ENCODE data around the gene E2F6.

The E2F6 gene

DNA sequence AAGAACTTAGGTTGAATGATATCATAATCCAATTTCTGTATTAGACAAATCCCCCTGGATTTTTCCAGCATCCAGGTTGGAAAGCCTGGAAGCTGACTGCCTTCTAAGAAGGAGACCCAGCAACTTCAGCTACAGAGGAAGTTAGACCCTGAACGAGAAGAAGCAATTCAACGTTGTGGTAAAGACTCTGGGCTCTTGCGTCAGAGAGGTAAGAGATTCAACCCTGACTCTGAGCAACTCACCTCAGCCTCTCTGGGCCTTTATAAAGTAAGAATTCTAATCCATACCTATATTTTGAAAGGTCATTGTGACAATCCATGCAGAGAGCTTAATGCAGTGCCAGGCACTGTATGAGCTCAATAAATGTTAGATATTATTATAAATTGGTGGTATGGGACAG is 9.7 kb downstream of the E2F6 start:
- Mint-ChIP-seq H3K4me1 (ENCODE audit: low read depth) (peaks cover 48% of the 10 kb centered on the region), H3K9me3 (ENCODE audit: low read depth) (no peaks in the 10 kb centered on the region), H3K4me3 (no peak overlapping the region), H3K36me3 (peaks cover 5% of the 10 kb centered on the region), H3K27ac (no peak overlapping the region), H3K27me3 (no peaks in the 10 kb centered on the region)

DNA sequence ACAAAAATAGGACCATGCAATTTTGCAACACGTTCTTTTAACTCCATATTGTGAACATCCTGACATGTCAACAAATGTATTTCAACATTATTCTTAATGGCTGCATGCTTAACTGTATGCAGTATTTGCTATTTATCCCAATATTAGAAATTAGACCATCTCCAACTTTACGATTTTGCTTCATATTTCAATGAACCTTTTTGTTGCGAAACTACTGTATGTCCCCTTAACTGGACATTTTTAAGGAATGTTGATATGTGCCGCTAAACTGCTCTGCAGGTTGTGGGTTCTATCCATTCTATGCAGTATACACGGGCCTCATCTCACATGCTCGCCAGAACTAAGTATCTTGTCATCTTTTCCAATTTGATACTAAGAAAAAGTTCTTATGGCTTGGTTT is 11.1 kb downstream of the E2F6 start:
- Mint-ChIP-seq H3K36me3 (peaks cover 2% of the 10 kb centered on the region), H3K27ac (no peak overlapping the region)

DNA sequence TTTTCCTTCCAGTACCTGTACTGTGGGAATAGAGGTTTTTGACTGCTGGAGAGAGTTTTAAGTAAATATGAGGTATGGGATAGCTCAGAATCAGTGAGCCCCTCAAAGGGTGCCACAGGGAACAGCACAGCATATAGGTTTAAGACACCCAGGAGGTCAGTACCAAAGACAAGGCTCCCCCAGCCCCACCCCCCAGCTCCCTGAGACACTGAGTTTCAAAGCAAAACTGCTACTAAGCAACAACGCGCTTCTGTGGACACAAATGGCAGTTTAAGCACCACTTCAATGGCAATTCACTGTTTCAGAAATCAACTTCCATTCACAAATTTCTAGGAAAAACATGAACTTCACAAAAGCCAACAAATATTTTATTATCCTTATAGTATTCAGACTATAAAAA is 15.2 kb downstream of the E2F6 start:
- no peaks in the 10 kb centered on the region for H3K9me3 Mint-ChIP-seq (ENCODE audit: low read depth)
- H3K4me3 Mint-ChIP-seq: no peak overlapping the region
- no peaks in the 10 kb centered on the region for H3K27me3 Mint-ChIP-seq
- no peak overlapping the region for H3K27ac Mint-ChIP-seq
- H3K4me1 Mint-ChIP-seq (ENCODE audit: low read depth): peaks cover 3% of the 10 kb centered on the region
- peaks cover 3% of the 10 kb centered on the region for H3K36me3 Mint-ChIP-seq

More for the DNA sequence above, 11.1 kb downstream of the E2F6 start:
- H3K4me1 Mint-ChIP-seq (ENCODE audit: low read depth): peaks cover 37% of the 10 kb centered on the region
- H3K9me3 Mint-ChIP-seq (ENCODE audit: low read depth): no peaks in the 10 kb centered on the region
- no peaks in the 10 kb centered on the region for H3K27me3 Mint-ChIP-seq
- no peak overlapping the region for H3K4me3 Mint-ChIP-seq

DNA sequence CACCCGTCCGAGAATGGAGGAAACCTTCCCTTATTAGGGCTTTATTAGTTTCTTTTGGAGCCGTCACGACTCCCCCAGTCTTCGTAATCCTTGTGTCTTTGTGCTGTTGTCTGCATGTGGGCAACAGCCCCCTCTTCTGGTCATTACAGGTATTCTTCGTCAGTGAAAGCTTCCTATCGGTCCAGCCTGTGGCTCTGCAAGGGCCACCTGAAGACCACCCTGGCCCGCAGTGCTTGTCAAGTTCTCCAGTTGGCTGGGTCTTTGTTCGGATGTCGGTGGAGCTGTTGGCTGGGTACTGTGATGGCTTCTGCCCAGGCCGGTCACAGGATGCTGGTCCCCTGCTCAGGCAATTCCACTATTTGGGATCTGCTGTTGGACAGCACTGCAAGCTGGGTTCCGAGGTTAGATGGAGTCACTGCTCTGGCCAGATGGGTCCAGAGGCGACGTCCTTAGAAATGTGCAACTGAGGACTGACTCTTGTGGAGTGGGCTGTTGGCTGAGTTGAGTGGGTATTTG is 19.2 kb downstream of the E2F6 start:
- H3K27ac Mint-ChIP-seq: no peak overlapping the region
- no peaks in the 10 kb centered on the region for H3K9me3 Mint-ChIP-seq (ENCODE audit: low read depth)
- H3K27me3 Mint-ChIP-seq: no peaks in the 10 kb centered on the region
- no peaks in the 10 kb centered on the region for H3K4me1 Mint-ChIP-seq (ENCODE audit: low read depth)
- H3K36me3 Mint-ChIP-seq: peaks cover 23% of the 10 kb centered on the region
- H3K4me3 Mint-ChIP-seq: no peak overlapping the region

DNA sequence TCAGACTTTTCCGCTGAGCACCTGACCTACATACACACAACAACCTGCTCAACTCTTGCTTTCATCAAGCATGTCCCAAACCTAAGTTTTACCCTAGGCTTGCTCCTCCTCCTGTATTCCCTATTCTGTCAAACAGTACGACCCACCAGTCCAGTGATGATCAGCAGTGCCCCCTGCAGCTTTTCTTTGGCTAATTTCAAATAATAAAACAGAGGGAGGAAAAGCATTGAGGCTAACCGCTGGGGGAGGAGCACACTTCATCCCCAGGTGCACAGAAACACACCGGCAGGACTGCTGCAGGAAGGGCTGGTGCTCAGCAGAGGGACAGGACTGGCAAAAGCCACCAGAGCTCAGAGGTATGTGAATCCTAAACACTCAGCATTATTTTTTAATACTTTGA is 21.2 kb downstream of the E2F6 start:
- Mint-ChIP-seq H3K9me3 (ENCODE audit: low read depth) (peaks cover 4% of the 10 kb centered on the region), H3K27me3 (no peaks in the 10 kb centered on the region), H3K36me3 (peaks cover 28% of the 10 kb centered on the region), H3K27ac (no peak overlapping the region), H3K4me1 (ENCODE audit: low read depth) (no peaks in the 10 kb centered on the region), H3K4me3 (no peak overlapping the region)

DNA sequence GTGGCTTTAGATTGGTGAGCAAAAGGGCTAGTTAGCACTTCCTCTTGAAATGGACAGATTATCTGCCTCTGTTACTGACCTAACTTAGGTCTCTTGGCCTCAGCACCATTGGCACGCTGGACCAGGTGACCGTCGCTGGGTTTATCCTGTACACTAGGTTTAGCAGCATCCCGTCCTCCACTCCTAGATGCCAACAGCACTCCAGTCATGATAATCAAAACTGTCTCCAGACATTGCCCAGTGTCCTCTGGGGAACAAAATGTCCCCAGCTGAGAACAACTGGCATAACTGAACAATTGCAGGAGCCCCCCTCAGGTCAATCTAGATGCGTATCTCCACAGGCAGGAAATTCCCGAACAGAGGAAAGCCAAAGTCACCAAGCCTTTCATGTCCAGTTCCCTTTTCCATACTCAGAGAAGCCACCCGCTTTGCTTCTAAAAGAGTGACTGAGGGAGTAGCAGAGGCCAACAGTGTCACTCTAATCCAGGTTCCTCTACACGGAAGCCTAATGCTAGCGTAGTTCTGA is 27.3 kb downstream of the E2F6 start:
- peaks cover 4% of the 10 kb centered on the region for H3K9me3 Mint-ChIP-seq (ENCODE audit: low read depth)
- H3K4me3 Mint-ChIP-seq: no peak overlapping the region
- H3K27ac Mint-ChIP-seq: no peak overlapping the region
- peaks cover 35% of the 10 kb centered on the region for H3K36me3 Mint-ChIP-seq
- no peaks in the 10 kb centered on the region for H3K4me1 Mint-ChIP-seq (ENCODE audit: low read depth)
- no peaks in the 10 kb centered on the region for H3K27me3 Mint-ChIP-seq

DNA sequence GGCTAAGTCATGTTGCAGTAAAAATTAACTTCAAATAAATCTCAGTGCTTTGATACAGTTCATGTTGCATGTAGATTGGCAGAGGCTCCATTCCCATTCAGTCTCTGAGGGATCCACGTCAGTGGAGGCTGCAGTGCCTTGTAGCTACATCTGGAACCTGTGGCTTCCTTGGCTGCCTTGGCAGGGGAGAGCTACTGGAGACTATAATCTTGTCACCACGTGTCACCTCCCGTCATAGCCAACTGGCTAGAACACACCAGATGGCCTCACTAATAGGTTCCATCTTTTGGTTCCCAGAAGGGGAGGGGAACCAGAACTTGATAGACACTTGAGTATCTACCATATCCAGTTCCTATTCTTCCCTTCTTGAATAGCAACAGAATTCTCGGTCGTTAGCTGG is 28.4 kb downstream of the E2F6 start:
- Mint-ChIP-seq H3K4me3 (no peak overlapping the region), H3K9me3 (ENCODE audit: low read depth) (peaks cover 4% of the 10 kb centered on the region), H3K36me3 (peaks cover 27% of the 10 kb centered on the region), H3K27me3 (no peaks in the 10 kb centered on the region), H3K27ac (no peak overlapping the region), H3K4me1 (ENCODE audit: low read depth) (no peaks in the 10 kb centered on the region)

DNA sequence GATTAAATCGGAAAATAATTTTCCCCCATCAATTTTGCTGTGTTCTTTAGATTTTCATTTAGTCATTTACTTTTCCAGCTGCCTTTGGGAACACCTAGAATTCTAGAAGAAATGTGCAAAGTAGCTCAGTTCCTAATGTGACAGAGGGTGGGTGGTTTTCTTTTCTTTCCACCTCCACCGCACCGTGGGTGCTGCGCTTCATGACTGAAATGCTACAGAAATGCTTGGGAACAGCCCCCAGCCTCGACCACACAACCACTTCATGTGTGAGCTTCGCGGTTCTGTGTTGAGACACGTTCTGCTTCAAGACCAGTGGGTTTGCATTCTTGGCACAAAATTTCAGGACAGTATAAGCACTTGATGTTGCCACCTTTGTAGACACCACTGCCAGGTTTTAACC is 30.9 kb downstream of the E2F6 start:
- peaks cover 22% of the 10 kb centered on the region for H3K36me3 Mint-ChIP-seq
- no peaks in the 10 kb centered on the region for H3K9me3 Mint-ChIP-seq (ENCODE audit: low read depth)
- H3K27ac Mint-ChIP-seq: no peak overlapping the region
- H3K27me3 Mint-ChIP-seq: no peaks in the 10 kb centered on the region
- H3K4me3 Mint-ChIP-seq: no peak overlapping the region
- H3K4me1 Mint-ChIP-seq (ENCODE audit: low read depth): no peaks in the 10 kb centered on the region

DNA sequence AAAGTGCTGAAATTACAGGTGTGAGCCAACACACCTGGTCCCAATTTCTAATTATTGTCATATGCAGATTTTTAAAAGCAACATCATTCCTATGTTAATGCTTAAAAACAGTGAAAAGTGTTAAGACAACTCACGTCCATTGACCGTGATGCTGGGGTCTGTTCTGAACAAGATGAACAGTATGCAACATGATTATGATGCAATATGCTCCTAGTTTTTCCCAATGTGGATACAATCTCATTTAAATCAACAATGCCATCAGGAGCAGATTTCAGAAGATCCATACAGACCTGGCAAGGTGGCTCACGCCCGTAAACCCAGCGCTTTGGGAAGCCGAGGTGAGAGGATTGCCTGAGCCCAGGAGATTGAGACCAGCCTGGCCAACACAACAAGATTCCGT is 31.5 kb downstream of the E2F6 start:
- Mint-ChIP-seq H3K36me3 (peaks cover 23% of the 10 kb centered on the region), H3K4me1 (ENCODE audit: low read depth) (no peaks in the 10 kb centered on the region), H3K9me3 (ENCODE audit: low read depth) (no peaks in the 10 kb centered on the region), H3K27me3 (no peaks in the 10 kb centered on the region), H3K4me3 (no peak overlapping the region), H3K27ac (no peak overlapping the region)

DNA sequence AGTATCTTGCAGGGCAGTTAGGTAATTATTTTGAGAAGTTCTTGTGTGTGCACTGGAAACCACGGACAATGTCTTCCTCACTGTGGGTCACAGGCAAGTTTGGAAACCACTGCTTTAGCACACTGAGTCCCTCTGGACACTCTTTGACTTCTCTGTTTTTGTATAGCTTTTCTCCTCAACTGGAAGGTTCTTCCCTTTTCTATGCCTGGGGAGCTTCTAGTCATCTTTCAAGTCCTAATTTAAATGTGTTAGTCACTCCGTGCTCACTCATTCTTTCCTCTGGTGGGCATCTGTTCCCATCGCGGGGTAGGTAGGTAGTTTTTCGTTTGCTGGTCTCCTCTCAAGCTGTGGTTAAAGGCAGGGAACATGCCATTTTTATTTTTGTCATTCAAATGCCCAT is 32.1 kb downstream of the E2F6 start:
- no peak overlapping the region for H3K27ac Mint-ChIP-seq
- H3K36me3 Mint-ChIP-seq: peaks cover 25% of the 10 kb centered on the region
- H3K4me1 Mint-ChIP-seq (ENCODE audit: low read depth): no peaks in the 10 kb centered on the region
- no peak overlapping the region for H3K4me3 Mint-ChIP-seq
- H3K27me3 Mint-ChIP-seq: no peaks in the 10 kb centered on the region
- H3K9me3 Mint-ChIP-seq (ENCODE audit: low read depth): no peaks in the 10 kb centered on the region

DNA sequence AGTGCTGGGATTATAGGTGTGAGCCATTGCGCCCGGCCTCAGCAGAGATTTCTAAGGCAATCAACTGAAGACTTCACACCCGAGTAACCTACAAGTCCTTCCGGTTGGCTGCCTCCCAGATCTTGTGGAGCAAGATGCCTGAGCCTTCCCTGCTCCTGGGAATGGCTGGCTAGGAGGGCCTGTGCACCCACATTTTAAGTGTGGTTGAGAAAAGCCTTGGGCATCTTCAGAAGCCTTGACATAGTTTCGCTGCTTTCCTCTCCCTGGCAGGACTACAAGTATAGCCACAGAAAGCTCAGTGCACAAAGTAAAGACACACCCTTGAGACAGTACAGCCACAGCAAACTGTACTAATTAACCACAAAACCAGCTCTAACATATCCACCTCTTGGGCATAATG is 35.2 kb downstream of the E2F6 start:
- H3K9me3 Mint-ChIP-seq (ENCODE audit: low read depth): no peaks in the 10 kb centered on the region
- H3K4me3 Mint-ChIP-seq: no peak overlapping the region
- no peaks in the 10 kb centered on the region for H3K4me1 Mint-ChIP-seq (ENCODE audit: low read depth)
- no peaks in the 10 kb centered on the region for H3K27me3 Mint-ChIP-seq
- peaks cover 18% of the 10 kb centered on the region for H3K36me3 Mint-ChIP-seq
- no peak overlapping the region for H3K27ac Mint-ChIP-seq

DNA sequence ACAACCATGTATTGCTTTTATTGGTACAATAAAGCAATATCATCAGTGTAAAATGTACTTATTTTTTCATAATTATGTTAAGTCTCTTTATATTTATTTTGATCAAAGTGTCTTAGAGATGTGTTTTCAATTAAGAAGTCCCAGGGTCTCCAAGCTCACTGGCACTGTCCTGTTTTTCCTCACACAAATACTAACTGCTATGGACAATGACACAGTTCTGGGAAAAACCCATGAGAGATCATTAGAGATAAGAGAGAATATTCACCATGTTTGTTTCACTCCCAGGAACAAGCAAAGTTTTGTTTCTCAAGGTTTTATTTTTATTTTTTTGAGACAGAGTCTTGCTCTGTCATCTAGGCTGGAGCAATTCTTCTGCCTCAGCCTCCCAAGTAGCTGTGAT is 38.7 kb downstream of the E2F6 start:
- Mint-ChIP-seq H3K9me3 (ENCODE audit: low read depth) (no peaks in the 10 kb centered on the region), H3K27me3 (no peaks in the 10 kb centered on the region), H3K4me1 (ENCODE audit: low read depth) (no peaks in the 10 kb centered on the region), H3K4me3 (no peak overlapping the region), H3K27ac (no peak overlapping the region), H3K36me3 (peaks cover 8% of the 10 kb centered on the region)

DNA sequence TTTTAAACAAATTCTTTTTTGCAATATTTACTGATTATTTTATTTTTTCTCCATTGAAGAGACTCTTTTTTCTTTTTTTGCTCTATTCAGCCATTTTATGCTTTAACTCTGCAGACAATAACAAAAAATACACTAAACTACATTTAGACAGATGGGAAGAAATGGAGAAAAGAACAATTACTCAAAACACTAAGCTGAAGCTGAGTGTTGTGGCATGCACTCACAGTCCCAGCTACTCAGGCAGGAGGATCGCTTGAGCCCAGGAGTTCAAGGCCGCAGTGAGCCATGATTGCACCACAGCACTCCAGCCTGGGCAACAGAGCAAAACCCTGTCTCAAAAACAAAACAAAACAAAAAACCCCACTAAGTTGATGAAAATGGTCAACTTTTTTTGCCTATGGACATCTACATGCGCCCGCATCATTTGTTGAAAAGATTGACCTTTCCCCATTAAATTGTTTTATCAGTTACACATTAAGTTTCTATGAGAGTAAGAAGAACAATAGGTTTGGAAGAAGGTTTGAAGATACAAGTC is 43.0 kb downstream of the E2F6 start:
- H3K36me3 Mint-ChIP-seq: no peaks in the 10 kb centered on the region
- H3K9me3 Mint-ChIP-seq (ENCODE audit: low read depth): peaks cover 6% of the 10 kb centered on the region
- H3K27me3 Mint-ChIP-seq: no peaks in the 10 kb centered on the region
- H3K27ac Mint-ChIP-seq: no peak overlapping the region
- no peak overlapping the region for H3K4me3 Mint-ChIP-seq
- no peaks in the 10 kb centered on the region for H3K4me1 Mint-ChIP-seq (ENCODE audit: low read depth)

DNA sequence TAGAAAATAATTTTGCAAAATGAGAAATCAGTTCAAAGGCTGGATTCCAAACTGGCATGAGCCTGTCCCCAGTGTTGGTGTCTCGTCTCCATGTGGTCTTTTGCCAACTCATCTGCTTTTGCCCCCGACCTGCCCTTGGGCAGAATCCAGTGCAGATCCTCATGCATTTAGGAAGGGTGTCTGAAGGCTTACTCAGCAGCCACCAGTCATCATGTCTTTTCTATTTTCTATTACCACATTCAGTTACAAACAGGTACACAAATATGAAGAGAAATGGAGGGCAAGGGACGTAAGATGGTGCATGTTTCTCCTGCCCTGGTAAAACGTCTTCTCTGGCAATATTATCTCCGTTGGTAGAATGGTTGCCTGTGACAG is 43.5 kb downstream of the E2F6 start:
- no peak overlapping the region for H3K4me3 Mint-ChIP-seq
- H3K9me3 Mint-ChIP-seq (ENCODE audit: low read depth): peaks cover 6% of the 10 kb centered on the region
- H3K27ac Mint-ChIP-seq: no peak overlapping the region
- H3K27me3 Mint-ChIP-seq: no peaks in the 10 kb centered on the region
- no peaks in the 10 kb centered on the region for H3K4me1 Mint-ChIP-seq (ENCODE audit: low read depth)
- H3K36me3 Mint-ChIP-seq: no peaks in the 10 kb centered on the region

DNA sequence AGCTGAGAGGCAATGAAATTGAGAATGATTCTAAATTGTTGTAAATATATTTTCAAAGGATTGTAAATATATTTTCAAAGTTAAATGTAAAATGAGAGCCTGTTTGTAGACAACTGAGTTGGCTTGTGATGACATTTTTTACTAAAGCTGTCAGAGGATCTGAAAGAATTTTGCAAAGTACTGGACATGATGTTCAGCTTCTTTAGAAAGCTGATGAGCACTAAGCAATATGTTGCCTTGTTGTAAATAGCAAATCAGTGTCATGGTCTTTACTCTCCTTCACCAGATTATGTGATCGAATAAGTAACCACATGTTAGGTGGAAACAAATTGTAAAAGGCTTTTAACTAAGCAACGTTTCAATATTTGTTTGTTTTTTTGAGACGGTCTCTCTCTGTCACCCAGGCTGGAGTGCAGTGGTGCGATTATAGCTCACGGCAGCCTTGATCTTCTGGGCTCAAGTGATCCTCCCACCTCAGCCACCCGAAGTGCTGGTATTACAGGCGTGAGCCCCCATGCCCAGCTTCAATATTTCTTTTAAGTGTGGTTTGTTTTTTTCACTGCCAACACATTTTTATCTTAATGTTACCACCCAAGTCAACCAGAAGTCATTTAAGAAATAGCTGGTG is 44.0 kb downstream of the E2F6 start:
- Mint-ChIP-seq H3K9me3 (ENCODE audit: low read depth) (peaks cover 6% of the 10 kb centered on the region), H3K27ac (no peak overlapping the region)

DNA sequence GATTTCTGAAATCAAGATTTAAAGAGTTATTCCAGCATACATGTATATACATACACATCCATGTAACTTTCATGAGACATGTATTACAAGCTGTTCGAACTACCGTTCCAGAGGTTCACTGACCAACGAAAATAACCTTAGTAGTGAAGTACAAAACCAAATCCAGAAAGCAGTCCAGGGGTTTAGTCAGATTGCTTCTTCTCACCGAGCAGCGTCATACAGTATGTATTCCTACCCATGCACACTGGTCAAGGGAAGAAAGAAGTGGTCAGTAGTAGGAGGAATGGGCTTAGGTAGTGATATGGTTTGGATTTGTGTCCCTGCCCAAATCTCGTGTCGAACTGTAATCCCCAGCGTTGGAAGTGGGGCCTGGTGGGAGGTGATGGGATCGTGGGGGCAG is 45.3 kb downstream of the E2F6 start:
- no peak overlapping the region for H3K4me3 Mint-ChIP-seq
- no peaks in the 10 kb centered on the region for H3K36me3 Mint-ChIP-seq
- peaks cover 6% of the 10 kb centered on the region for H3K9me3 Mint-ChIP-seq (ENCODE audit: low read depth)
- no peak overlapping the region for H3K27ac Mint-ChIP-seq
- no peaks in the 10 kb centered on the region for H3K27me3 Mint-ChIP-seq
- no peaks in the 10 kb centered on the region for H3K4me1 Mint-ChIP-seq (ENCODE audit: low read depth)

More for the DNA sequence above, 44.0 kb downstream of the E2F6 start:
- Mint-ChIP-seq H3K36me3 (no peaks in the 10 kb centered on the region), H3K4me3 (no peak overlapping the region), H3K27me3 (no peaks in the 10 kb centered on the region), H3K4me1 (ENCODE audit: low read depth) (no peaks in the 10 kb centered on the region)
